MCF 10A (cell line): ENCODE results near the gene WASHC3. TPM values are rescaled to one million over a fixed set of nuclear protein-coding genes. Genes with fewer than 3 reads are reported as not detected.

ENCODE experiments used
- BruUV-seq: library from RNA; stranded (reverse); fragments of 400-500 nt; replicated peaks from 2 replicates; lab custom pipeline; 2021; lab: Mats Ljungman, UMichigan
- CTCF ChIA-PET: fragments of 300-600 bp; sonication (Branson Sonifier 250); formaldehyde crosslinking; extraction: SDS; loops from one replicate; lab custom pipeline; 2021; ENCODE audit warnings: antibody characterized with exemption, inconsistent platforms; lab: Yijun Ruan, JAX
- POLR2A ChIA-PET: fragments of 300-600, 350-650 bp; sonication (Branson Sonifier 250); formaldehyde crosslinking; extraction: SDS; loops from one replicate; lab custom pipeline; 2020; ENCODE audit warnings: antibody characterized with exemption, inconsistent platforms; lab: Yijun Ruan, JAX
- DNase-seq: peaks from one replicate; pipeline ENCODE4 v3.0.0-alpha.2; 2018; ENCODE audit not compliant: unreplicated experiment
- H3K27ac Mint-ChIP-seq: one replicate; pipeline ENCODE4 v1.8.0; 2022; ENCODE audit warnings: mild to moderate bottlenecking, low read depth, mixed read lengths; ENCODE audit not compliant: unreplicated experiment
- H3K27me3 Mint-ChIP-seq: one replicate; pipeline ENCODE4 v1.8.0; 2022; ENCODE audit warnings: mixed read lengths; ENCODE audit not compliant: insufficient read depth, unreplicated experiment
- H3K36me3 Mint-ChIP-seq: one replicate; pipeline ENCODE4 v1.8.0; 2022; ENCODE audit warnings: mild to moderate bottlenecking, moderate library complexity, mixed read lengths; ENCODE audit not compliant: insufficient read depth, unreplicated experiment
- H3K4me1 Mint-ChIP-seq: one replicate; pipeline ENCODE4 v1.8.0; 2022; ENCODE audit warnings: mixed read lengths; ENCODE audit not compliant: insufficient read depth, unreplicated experiment
- H3K4me3 Mint-ChIP-seq: one replicate; pipeline ENCODE4 v1.8.0; 2022; ENCODE audit warnings: mild to moderate bottlenecking, moderate library complexity, mixed read lengths; ENCODE audit not compliant: unreplicated experiment
- H3K9me3 Mint-ChIP-seq: one replicate; pipeline ENCODE4 v1.8.0; 2022; ENCODE audit warnings: mixed read lengths; ENCODE audit not compliant: unreplicated experiment
- intact Hi-C: fragments of 100-400 bp; cut with micrococcal nuclease; formaldehyde crosslinking; loops from 2 replicates; pipeline ENCODE4 v1.14.1; 2022
- total RNA-seq: library from RNA; stranded (reverse); gene quantifications from 2 replicates; pipeline ENCODE4 v1.2.3, GENCODE V29; 2022
- TF ChIP-seq, protein P1 (sequence below): fragments of 200-600 bp; IDR thresholded peaks from one replicate; pipeline ENCODE4 v1.8.0; 2022; ENCODE audit warnings: antibody characterized with exemption, mild to moderate bottlenecking; ENCODE audit not compliant: unreplicated experiment

Gene WASHC3
- total RNA-seq, 1 experiment from 2014 or later = 29.4 TPM

DNA sequence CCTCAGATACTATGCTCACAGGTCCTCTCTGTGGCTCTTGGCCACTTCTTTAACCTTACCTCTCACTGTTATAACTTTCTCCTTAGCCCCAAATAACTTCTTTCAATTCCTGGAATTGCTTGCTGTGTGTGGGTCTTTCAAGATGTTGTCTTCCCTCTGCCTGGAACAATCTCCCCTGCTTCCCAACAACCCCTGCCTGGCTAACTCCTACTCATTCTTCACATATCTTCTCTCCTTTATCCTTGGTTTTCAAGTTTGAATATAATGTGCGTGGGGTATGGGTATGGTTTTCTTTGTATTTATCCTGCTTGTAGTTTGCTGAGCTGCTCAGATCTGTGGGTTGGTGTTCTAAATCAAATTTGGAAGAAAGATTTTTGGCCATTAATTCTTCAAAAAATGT, 2.7 kb upstream of the WASHC3 start:
- BruUV-seq = no TSS peak
- intact Hi-C loops = loop anchor here (10.0 kb wide), 1 partner anchor 130 kb away; no protein-coding TSS in a partner anchor
- Mint-ChIP-seq H3K36me3 (no peaks in the 10 kb centered on the region), H3K27me3 (no peaks in the 10 kb centered on the region), H3K4me1 (no peaks in the 10 kb centered on the region), H3K27ac (no peak overlapping the region), H3K9me3 (no peaks in the 10 kb centered on the region), H3K4me3 (no peak overlapping the region)
- POLR2A ChIA-PET = interaction anchor here (1.4 kb wide), 1 partner anchor 55 kb away, joined by 3 read pairs; the partner anchor contains the start of genes NUP37 and PARPBP
- CTCF ChIA-PET = interaction anchor here (0.6 kb wide), 1 partner anchor 234 kb away, joined by 3 read pairs; no protein-coding TSS in a partner anchor
- TF ChIP-seq, protein P1, sequence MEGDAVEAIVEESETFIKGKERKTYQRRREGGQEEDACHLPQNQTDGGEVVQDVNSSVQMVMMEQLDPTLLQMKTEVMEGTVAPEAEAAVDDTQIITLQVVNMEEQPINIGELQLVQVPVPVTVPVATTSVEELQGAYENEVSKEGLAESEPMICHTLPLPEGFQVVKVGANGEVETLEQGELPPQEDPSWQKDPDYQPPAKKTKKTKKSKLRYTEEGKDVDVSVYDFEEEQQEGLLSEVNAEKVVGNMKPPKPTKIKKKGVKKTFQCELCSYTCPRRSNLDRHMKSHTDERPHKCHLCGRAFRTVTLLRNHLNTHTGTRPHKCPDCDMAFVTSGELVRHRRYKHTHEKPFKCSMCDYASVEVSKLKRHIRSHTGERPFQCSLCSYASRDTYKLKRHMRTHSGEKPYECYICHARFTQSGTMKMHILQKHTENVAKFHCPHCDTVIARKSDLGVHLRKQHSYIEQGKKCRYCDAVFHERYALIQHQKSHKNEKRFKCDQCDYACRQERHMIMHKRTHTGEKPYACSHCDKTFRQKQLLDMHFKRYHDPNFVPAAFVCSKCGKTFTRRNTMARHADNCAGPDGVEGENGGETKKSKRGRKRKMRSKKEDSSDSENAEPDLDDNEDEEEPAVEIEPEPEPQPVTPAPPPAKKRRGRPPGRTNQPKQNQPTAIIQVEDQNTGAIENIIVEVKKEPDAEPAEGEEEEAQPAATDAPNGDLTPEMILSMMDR = no peak
- DNase-seq = no peak

GRCh38 chr12:102063069-102063468, 1.3 kb upstream of the WASHC3 start:
- Mint-ChIP-seq H3K4me1 (no peaks in the 10 kb centered on the region), H3K27me3 (no peaks in the 10 kb centered on the region), H3K4me3 (no peak overlapping the region), H3K27ac (no peak overlapping the region), H3K36me3 (no peaks in the 10 kb centered on the region), H3K9me3 (no peaks in the 10 kb centered on the region)
- TF ChIP-seq, protein P1 = no peak
- intact Hi-C loops = loop anchor here (10.0 kb wide), 1 partner anchor 128 kb away; no protein-coding TSS in a partner anchor
- POLR2A ChIA-PET = no interaction called here
- no TSS peak for BruUV-seq
- peak; percentile 5 for DNase-seq
- CTCF ChIA-PET = no interaction called here

- intact Hi-C loops = loop anchor here (10.0 kb wide), 1 partner anchor 128 kb away; no protein-coding TSS in a partner anchor
- TF ChIP-seq, protein P1 = no peak
- no TSS peak for BruUV-seq
- Mint-ChIP-seq H3K36me3 (peaks cover 6% of the 10 kb centered on the region), H3K27ac (peak overlapping the region; percentile 98), H3K4me1 (no peaks in the 10 kb centered on the region), H3K4me3 (peak overlapping the region; percentile 100), H3K27me3 (no peaks in the 10 kb centered on the region), H3K9me3 (no peaks in the 10 kb centered on the region)
- CTCF ChIA-PET = interaction anchor here (1.4 kb wide), 1 partner anchor 122 kb away, joined by 4 read pairs; no protein-coding TSS in a partner anchor
- POLR2A ChIA-PET = interaction anchor here (1.0 to 1.7 kb wide), 5 partner anchors 9 to 126 kb away, joined by 3 to 16 read pairs (median 8); no protein-coding TSS in a partner anchor
- DNase-seq = no peak
Observed at GRCh38 chr12:102062419-102062806, 622 bp upstream of the WASHC3 start.

GRCh38 chr12:102061096-102061559, 663 bp downstream of the WASHC3 start:
- Mint-ChIP-seq H3K27me3 (no peaks in the 10 kb centered on the region), H3K27ac (peak overlapping the region; percentile 98), H3K9me3 (no peaks in the 10 kb centered on the region), H3K36me3 (peaks cover 13% of the 10 kb centered on the region), H3K4me3 (peak overlapping the region; percentile 100), H3K4me1 (no peaks in the 10 kb centered on the region)
- POLR2A ChIA-PET = interaction anchor here (0.6 to 1.7 kb wide), 17 partner anchors 10 to 1895 kb away, joined by 3 to 16 read pairs (median 3); partner anchors contain the start of genes ARL1, NUP37 and PARPBP
- TF ChIP-seq, protein P1 = no peak
- CTCF ChIA-PET = interaction anchor here (0.9 to 1.4 kb wide), 6 partner anchors 35 to 287 kb away, joined by 3 to 6 read pairs (median 4); no protein-coding TSS in a partner anchor
- intact Hi-C loops = loop anchor here (10.0 kb wide), 1 partner anchor 126 kb away; no protein-coding TSS in a partner anchor
- peak; percentile 9 for DNase-seq
- BruUV-seq = no TSS peak
